ENCODE measurements around the gene SLC16A12. TPM values are rescaled to one million over a fixed set of nuclear protein-coding genes. Genes with fewer than 3 reads are reported as not detected.

SLC16A12 gene
- polyA plus RNA-seq, 1 donor (not counting 4 experiments of a cell fraction or from before 2014, with no cell fraction given), result 0.10 TPM

DNA sequence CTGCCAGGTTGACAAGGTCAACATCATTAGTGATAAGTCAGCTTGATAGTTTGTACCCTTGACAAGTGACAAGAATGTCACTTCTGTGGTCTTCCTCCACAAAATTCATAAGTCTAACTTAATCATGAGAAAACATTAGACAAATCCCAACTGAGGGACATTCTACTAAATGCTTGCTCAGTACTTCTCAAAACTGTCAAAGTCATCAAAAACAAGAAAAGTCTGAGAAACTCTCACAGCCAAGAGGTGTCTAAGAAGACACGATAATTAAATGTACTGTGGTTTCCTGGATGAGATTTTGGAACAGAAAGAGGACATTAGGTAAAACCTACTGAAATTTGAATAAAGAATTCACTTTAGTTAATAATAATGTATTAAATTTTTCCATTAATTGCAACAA is 29.8 kb upstream of the SLC16A12 start:
- no peaks in the 10 kb centered on the region for H3K9me1 ChIP-seq (ENCODE audit: control insufficient read depth, extremely low read depth, insufficient read depth, low read length)
- TF ChIP-seq EZH2 (IDR thresholded peaks at IDR 0.05; ENCODE audit: low read length), result no peak
- TF ChIP-seq, protein P1, sequence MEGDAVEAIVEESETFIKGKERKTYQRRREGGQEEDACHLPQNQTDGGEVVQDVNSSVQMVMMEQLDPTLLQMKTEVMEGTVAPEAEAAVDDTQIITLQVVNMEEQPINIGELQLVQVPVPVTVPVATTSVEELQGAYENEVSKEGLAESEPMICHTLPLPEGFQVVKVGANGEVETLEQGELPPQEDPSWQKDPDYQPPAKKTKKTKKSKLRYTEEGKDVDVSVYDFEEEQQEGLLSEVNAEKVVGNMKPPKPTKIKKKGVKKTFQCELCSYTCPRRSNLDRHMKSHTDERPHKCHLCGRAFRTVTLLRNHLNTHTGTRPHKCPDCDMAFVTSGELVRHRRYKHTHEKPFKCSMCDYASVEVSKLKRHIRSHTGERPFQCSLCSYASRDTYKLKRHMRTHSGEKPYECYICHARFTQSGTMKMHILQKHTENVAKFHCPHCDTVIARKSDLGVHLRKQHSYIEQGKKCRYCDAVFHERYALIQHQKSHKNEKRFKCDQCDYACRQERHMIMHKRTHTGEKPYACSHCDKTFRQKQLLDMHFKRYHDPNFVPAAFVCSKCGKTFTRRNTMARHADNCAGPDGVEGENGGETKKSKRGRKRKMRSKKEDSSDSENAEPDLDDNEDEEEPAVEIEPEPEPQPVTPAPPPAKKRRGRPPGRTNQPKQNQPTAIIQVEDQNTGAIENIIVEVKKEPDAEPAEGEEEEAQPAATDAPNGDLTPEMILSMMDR (optimal IDR thresholded peaks at IDR 0.05 in 1 of 3, IDR thresholded peaks at IDR 0.05 in 1 of 3, conservative IDR thresholded peaks at IDR 0.05 in 1 of 3; ENCODE audit: extremely low read depth in 1 of 3, insufficient read depth in 2 of 3, low read length in 3 of 3), result no peak
- H2AFZ ChIP-seq (ENCODE audit: control insufficient read depth, low read length), result no peak overlapping the region
- no peaks in the 10 kb centered on the region for H3K4me1 ChIP-seq (ENCODE audit: control insufficient read depth, extremely low read depth, insufficient read depth, low read length)
- H3K4me2 ChIP-seq (ENCODE audit: control insufficient read depth, extremely low read depth, insufficient read depth, low read depth, low read length), result no peak overlapping the region
- H3K27ac ChIP-seq (ENCODE audit: control insufficient read depth, insufficient read depth, low read length), result no peak overlapping the region
- FAIRE-seq (no peak), DNase-seq (ENCODE audit: low read depth, low spot score) (no peak)
- H3K9me3 ChIP-seq (ENCODE audit: control insufficient read depth, low read depth, low read length), result no peaks in the 10 kb centered on the region
- dilution Hi-C loops (cut with MboI; ENCODE audit: extremely low pct_ligation_motif_present, low sequenced_read_pairs), result no loop called here
- H3K36me3 ChIP-seq (ENCODE audit: control insufficient read depth in 2 of 2, extremely low read depth in 1 of 2, insufficient read depth in 2 of 2, low read length in 2 of 2), result no peaks in the 10 kb centered on the region
- no peak overlapping the region for H3K9ac ChIP-seq (ENCODE audit: control insufficient read depth, extremely low read depth, insufficient read depth, low read length)
- no peaks in the 10 kb centered on the region for H3K27me3 ChIP-seq (ENCODE audit: control insufficient read depth, extremely low read depth, insufficient read depth, low read length)
- no peaks in the 10 kb centered on the region for H3K79me2 ChIP-seq (ENCODE audit: control insufficient read depth, insufficient read depth, low read length)
- H4K20me1 ChIP-seq (ENCODE audit: control insufficient read depth, extremely low read depth, insufficient read depth, low read length), result no peaks in the 10 kb centered on the region
- H3K4me3 ChIP-seq (ENCODE audit: control insufficient read depth in 2 of 3, extremely low read depth in 1 of 3, insufficient read depth in 2 of 3, low read depth in 1 of 3, low read length in 3 of 3), result no peak overlapping the region

DNA sequence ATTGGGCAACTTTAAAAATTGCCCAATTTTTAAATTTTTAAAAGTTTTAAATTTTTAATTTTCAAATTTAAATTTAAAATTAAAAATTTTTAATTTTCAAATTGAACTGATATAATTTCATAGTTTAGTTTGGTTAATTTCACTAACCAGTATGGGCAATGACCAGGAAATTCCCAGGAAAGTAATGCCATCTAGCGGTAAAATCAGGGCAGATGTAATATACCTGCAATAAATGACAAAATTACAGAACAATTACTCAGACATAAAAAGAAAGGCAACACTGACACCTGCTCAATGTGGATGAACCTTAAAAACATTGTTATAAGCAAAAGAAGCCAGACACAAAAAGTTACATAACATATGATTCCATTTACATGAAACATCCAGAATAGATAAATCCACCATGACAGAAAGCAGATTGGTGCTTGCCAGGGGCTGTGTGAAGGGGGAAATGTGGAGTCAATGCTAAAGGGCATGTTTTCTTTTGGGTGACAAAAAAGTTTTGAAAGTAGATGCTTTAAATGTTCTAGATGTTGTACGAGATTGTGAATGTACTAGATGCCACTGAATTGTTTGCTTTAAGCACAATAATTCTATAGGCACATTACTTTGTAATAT is 28.6 kb upstream of the SLC16A12 start:
- FAIRE-seq (no peak), DNase-seq (ENCODE audit: low read depth, low spot score) (peak; percentile 15)
- dilution Hi-C loops (cut with MboI; ENCODE audit: extremely low pct_ligation_motif_present, low sequenced_read_pairs), result no loop called here
- no peak overlapping the region for H3K9ac ChIP-seq (ENCODE audit: control insufficient read depth, extremely low read depth, insufficient read depth, low read length)
- no peak for TF ChIP-seq EZH2 (IDR thresholded peaks at IDR 0.05; ENCODE audit: low read length)
- TF ChIP-seq, protein P1 (optimal IDR thresholded peaks at IDR 0.05 in 1 of 3, IDR thresholded peaks at IDR 0.05 in 1 of 3, conservative IDR thresholded peaks at IDR 0.05 in 1 of 3; ENCODE audit: extremely low read depth in 1 of 3, insufficient read depth in 2 of 3, low read length in 3 of 3), result peak in 2 of 3 experiments; percentile 28 to 52
- no peaks in the 10 kb centered on the region for H3K4me1 ChIP-seq (ENCODE audit: control insufficient read depth, extremely low read depth, insufficient read depth, low read length)
- no peaks in the 10 kb centered on the region for H3K9me1 ChIP-seq (ENCODE audit: control insufficient read depth, extremely low read depth, insufficient read depth, low read length)
- no peak overlapping the region for H3K4me2 ChIP-seq (ENCODE audit: control insufficient read depth, extremely low read depth, insufficient read depth, low read depth, low read length)
- H2AFZ ChIP-seq (ENCODE audit: control insufficient read depth, low read length), result no peak overlapping the region
- no peak overlapping the region for H3K4me3 ChIP-seq (ENCODE audit: control insufficient read depth in 2 of 3, extremely low read depth in 1 of 3, insufficient read depth in 2 of 3, low read depth in 1 of 3, low read length in 3 of 3)
- no peaks in the 10 kb centered on the region for H3K9me3 ChIP-seq (ENCODE audit: control insufficient read depth, low read depth, low read length)
- H4K20me1 ChIP-seq (ENCODE audit: control insufficient read depth, extremely low read depth, insufficient read depth, low read length), result no peaks in the 10 kb centered on the region
- no peaks in the 10 kb centered on the region for H3K36me3 ChIP-seq (ENCODE audit: control insufficient read depth in 2 of 2, extremely low read depth in 1 of 2, insufficient read depth in 2 of 2, low read length in 2 of 2)
- no peaks in the 10 kb centered on the region for H3K27me3 ChIP-seq (ENCODE audit: control insufficient read depth, extremely low read depth, insufficient read depth, low read length)
- H3K79me2 ChIP-seq (ENCODE audit: control insufficient read depth, insufficient read depth, low read length), result no peaks in the 10 kb centered on the region
- no peak overlapping the region for H3K27ac ChIP-seq (ENCODE audit: control insufficient read depth, insufficient read depth, low read length)

Measured in keratinocyte (primary cell).